ENCODE measurements around the gene MT1B.

MT1B gene

DNA sequence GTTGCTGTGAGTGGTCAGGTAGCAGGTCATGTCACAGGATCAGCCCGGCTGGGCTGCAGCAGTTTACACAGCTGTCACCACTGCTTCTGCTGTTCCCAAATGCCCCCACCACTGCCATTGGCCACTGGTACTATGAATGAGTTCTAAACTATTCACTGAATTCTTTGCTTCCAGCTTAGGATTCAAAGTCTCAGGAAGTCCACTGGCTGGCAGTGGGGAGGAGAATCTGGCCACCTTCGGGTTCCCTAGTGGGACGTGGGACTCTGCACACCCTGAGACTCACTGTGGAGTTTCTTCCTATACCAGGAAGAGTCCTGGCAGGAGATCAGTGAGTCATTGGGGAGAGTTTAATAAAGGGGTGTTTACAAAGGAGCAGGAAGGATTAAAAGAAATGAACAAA is 37.5 kb downstream of the MT1B start:
- FAIRE-seq, result no peak

DNA sequence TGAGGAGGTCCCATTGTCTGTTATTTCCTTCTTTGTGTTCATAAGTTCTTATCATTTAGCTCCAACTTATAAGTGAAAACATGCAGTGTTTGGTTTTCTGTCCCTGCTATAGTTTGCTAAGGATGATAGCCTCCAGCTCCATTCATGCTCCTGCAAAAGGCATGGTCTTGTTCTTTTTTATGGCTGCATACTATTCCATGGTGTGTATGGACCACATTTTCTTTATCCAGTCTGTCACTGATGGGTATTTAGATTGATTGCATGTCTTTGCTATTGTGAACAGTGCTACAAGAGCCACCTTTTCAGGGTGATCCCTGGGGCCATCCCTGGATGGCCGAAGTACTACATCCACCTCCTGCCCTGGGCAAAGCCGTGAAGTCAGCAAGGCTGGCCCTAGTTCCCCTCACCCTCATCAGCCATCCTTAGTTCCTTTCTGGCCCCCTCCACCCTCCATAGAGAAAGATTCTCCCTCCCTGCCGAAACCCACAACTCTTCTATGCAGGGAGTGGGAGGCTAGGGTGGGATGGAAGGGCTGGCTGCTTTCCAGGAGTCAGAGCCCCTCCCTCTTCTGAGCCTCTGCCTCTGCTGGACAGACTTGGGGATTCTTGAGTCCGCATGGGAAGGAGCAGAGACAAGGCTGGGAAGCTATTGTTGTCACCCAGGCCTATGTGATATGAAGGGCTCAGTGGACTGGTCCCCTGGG is 38.9 kb downstream of the MT1B start:
- FAIRE-seq, result no peak

DNA sequence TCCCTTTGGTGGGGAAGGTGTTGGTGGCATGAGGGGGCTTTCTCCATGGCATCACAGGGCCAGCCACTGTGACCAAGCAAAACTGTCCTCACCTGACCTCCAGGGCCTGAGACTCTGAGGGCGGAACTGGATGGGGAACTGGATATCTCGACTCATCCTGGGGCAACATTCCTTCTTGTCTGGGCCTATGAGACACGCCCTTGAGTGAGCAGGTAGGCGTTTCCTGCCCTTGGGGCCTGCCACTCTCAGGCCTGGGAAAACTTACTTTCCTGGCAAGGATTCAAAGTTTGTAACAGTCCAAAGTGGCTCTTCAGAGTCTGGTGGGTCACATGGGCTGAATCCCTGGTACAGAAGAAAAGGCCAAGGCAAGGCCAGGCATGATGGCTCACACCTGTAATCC is 40.2 kb downstream of the MT1B start:
- FAIRE-seq, result no peak

DNA sequence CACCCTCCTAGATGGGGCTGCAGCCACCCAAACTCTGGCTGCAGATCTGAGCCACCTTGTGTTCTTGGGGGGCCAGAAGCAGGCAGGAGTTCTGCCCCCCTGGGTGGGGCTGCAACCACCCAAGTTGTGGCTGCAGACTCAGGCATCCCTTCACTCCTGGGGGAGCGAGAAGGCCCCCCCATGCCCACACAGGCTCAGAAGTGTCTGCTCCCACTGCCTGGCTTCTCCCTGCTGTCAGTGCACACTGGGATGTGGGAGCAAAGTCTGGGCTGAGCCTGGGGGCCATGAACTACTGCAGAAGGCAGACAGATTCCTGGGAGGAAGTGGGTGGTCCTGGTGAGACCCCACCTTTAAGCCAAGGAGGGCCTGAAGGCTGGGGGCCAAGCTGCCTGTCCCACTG is 43.6 kb downstream of the MT1B start:
- FAIRE-seq, result no peak

DNA sequence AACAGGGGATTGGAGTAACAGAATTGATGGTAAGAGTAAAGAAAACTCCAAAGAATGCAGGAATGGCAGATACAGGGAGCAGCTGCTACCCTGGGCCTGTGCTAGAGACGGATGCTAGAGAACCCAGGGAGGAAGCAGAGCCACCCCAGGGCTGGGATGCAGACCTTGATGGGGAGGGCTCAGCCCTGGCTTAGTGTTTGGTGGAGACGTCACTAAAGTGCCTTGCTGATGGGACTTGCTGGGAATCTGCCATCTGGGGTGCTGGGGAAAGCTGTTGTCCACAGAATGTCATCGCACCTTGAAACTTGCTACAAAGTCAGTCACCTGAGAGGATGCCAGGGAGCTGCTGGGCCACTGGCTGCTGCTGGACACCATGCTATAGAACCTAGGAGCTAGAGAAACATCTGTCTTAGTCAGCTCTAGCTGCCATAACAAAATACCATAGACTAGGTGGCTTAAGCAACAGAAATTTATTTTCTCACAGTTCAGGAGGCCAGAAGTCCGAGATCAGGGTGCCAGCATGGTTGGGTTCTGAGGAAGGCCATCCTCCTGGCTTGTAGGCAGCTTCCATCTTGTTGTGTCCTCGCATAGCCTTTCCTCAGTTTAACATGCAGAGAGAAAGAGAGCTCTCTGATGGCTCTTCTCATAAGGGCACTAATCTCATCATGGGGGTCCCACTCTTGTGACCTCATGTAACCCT is 45.9 kb downstream of the MT1B start:
- no peak for FAIRE-seq

DNA sequence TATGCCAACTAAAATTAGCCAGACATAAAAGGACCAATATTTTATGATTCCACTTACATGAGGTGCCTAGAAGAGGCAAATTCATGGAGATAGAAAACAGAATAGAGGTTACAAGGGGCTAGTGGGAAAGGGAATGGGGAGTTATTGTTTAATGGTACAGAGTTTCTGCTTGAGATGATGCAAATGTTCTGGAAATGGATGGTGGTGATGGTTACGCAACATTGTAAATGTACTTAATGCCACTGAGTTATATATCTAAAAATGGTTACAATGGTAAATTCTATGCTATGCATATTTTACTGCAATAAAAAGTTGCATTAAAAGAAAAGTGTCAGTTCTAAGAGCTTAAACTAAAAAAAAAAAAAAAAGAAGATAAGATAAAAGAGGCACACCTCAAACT is 48.5 kb downstream of the MT1B start:
- FAIRE-seq, result no peak

DNA sequence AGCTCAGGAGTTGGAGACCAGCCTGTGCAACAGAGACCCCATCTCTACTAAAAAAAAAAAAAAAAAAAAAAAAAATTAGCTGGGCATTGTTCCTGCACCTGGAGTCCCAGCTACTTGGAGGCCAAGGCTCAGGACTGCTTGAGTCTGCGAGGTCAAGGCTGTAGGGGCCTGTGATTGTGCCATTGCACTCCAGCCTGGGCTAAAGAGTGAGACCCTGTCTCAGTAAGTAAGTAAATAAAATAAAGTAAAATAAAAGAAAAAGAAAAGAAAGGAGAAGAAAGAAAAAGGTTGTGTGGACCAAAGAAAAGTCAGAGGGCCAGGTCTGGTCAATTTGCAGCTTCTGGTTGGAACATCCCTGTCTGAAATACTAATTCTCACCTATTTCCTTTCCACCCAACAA is 48.9 kb downstream of the MT1B start:
- no peak for FAIRE-seq

DNA sequence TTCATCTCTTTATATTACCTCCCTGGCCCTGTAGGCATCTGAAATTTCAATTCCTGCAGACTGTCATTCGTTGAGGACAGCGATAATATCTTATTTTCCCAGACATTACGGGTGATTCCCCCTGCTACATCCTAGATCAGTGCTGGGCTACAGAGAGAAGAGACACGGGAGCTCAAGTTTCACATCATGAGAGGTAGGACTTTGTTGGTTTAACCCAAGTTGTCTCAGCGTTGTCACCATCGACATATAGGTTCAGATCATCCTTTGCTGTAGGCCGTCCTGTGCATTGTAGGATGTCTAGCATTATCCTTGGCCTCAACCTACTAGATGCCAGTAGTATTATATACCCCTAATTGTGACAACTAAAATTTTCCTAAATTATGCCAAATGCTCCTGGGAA is 49.8 kb downstream of the MT1B start:
- FAIRE-seq, result no peak
